GM19438 (cell line): ENCODE data around the gene CRIP3.
"Not testable (repeated sequence)": the region's sequence is repeated elsewhere in the genome, so short reads cannot be mapped to it uniquely, and the experiment has no call there.

ENCODE experiments used
- ATAC-seq: cut with Tn5 transposase; IDR thresholded peaks from one replicate; pipeline ENCODE4 v1.9.1; 2021; ENCODE audit warnings: low read depth; ENCODE audit not compliant: unreplicated experiment

The CRIP3 gene

DNA sequence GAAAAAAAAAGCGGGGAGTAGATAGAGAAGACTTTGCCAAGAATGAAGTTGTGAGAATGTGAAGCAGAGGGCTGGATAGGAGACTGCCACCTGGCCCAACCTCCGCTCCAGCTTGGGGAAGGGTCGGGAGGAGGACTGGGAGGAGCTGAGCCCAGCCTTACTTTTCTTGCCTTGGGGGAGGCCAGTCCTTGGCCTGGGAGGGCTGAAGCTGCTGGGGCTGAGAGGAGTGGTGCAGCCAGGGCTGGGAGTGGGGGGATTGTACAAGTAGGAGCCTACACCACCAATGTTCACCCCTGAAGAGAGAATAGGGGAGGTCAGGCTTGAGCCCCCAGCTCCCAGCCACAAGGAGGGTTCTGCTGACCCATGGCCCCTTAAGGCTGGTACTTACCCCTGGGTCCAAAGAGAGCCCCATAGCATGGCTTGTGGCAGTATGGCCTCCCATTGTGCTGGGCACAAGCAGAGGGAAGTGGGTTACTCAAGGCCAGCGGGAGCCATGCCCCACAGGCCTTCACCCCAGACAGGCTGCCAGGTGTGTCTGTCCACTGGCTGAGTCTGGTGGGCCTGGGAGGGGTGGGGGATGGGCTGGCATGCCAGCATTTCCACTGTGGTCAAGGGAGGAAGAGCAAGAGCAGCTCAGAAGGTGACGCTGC is 1.1 kb downstream of the CRIP3 start:
- no peak for ATAC-seq

DNA sequence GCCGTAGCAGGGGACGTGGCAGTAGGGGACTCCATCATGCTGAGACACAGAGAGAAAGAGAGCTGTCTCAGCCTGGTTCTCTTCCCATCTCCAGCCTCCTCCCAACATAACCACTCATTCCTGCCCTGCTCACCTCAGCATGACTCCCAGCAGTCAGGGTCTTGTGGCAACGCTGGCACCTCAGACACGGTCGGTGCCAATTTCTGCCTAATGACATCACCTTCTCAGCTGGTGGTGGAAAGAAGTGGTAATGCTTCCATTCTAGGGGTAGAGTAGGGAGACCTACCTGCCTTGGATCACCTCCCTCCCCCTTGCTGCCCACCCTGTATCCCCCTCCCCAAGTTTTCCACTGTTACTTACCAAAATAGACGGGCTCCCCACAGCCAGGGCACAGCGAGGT is 2.5 kb downstream of the CRIP3 start:
- ATAC-seq, result no peak

DNA sequence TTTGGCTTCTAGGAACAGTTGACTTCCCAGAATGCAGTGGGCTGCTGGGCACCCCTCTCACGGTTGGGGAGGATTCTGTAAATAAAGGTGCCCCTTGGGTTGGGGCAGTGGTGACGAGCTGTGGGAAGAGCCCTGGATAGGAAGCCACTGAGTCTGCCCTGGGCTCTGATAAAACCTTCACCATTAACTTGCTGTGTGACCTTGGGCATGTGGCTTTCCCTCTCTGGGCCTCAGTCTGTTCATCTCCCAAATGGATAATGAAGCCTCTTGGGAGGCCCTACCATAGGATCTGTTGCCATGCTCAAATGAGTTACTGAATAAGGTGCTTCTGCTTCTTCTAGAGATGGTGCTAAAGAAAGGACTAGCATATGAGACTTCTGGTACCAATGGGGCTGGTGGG is 3.7 kb downstream of the CRIP3 start:
- no peak for ATAC-seq

DNA sequence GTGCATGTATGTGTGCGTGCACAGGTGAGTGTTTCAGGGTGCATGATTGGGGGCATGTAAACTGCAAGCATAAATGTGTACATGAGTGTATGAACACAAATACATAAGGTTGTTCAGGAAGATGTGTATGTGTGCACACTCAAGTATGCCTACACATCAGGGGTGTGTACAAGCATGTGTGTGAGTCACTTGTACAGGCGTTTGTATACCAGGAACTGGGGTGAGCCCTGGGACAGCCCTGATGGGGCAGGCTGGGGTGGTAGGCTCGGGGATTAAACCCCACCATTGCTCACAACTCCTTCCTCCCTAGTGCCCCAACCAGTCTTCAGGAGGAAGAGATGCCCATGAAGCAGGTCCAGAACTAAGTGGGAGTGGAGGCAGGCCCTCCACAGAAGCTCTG is 4.3 kb downstream of the CRIP3 start:
- ATAC-seq, result no peak

DNA sequence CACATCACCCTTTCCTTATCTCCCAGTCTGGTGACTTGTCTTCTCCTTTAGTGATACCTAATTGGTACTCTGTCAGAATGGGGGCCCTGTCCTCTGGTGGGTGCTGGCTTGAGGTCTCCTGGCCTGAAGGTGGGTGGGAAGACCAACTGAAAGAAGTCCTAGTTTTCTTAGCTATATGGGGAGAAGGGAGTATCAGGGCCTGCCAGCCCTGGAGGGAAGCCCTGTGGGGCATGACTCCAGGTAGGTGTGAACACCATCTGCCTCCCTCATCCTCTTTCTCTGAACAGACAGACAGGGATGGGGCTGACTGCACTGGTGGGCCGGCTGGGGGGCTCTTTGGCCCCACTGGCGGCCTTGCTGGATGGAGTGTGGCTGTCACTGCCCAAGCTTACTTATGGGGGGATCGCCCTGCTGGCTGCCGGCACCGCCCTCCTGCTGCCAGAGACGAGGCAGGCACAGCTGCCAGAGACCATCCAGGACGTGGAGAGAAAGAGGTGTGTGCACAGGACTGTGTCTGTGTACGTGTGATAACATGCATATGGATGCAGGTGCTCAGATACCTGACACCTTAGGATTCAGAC is 4.8 kb downstream of the CRIP3 start:
- no peak for ATAC-seq

DNA sequence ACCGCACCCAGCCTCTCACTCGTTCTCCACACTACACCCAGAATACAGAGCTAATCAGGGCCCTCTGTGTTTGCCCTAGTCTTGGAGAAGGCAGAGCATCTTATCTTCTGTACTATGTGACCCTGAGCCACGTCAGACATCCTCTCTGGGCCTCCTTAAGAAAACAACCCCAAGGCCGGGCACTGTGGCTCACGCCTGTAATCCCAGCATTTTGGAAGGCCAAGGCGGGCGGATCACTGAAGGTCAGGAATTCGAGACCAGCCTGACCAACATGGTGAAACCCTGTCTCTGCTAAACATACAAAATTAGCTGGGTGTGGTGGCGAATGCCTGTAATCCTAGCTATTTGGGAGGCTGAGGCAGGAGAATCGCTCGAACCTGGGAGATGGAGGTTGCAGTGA is 5.6 kb downstream of the CRIP3 start:
- not testable (repeated sequence) for ATAC-seq

DNA sequence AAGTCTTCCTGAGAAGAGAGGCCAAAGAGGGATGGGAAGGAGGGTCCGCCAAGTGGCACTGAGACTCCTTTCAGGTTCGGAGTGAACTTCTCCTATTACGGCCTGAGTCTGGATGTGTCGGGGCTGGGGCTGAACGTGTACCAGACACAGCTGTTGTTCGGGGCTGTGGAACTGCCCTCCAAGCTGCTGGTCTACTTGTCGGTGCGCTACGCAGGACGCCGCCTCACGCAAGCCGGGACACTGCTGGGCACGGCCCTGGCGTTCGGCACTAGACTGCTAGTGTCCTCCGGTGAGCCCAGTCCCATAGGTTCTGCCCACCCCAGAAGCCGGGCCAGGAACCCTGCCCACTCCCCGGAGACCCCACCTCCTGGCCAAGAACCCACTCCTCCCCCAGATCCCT is 6.5 kb downstream of the CRIP3 start:
- no peak for ATAC-seq

DNA sequence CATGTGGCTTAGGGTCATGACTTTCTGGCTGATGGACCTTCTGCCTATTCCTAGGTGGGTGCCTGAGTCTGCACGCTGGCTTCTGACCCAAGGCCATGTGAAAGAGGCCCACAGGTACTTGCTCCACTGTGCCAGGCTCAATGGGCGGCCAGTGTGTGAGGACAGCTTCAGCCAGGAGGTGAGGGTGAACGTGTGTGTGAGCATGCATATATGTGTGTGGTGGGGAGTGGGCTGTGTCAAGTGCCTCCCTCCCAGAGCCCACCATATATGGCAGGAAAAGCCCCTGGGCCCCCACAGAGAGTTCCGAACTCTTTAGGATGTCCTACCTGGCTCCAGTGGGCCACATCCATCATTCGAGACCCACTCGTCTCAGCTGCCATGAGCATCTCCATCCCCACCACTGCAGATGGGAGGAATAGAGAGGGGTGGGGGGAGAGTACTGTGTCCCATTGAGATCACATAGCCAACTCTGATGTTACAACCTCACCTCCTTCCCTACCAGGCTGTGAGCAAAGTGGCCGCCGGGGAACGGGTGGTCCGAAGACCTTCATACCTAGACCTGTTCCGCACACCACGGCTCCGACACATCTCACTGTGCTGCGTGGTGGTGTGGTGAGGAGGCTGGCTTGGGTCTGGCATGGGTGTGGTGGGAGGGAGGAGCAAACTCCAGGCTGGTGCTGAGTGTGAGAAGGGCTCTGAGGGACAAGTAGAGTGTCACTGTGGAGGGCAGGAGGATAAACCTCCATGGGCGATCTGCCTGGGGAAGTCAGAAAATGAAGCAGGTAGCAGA is 7.3 kb downstream of the CRIP3 start:
- no peak for ATAC-seq

DNA sequence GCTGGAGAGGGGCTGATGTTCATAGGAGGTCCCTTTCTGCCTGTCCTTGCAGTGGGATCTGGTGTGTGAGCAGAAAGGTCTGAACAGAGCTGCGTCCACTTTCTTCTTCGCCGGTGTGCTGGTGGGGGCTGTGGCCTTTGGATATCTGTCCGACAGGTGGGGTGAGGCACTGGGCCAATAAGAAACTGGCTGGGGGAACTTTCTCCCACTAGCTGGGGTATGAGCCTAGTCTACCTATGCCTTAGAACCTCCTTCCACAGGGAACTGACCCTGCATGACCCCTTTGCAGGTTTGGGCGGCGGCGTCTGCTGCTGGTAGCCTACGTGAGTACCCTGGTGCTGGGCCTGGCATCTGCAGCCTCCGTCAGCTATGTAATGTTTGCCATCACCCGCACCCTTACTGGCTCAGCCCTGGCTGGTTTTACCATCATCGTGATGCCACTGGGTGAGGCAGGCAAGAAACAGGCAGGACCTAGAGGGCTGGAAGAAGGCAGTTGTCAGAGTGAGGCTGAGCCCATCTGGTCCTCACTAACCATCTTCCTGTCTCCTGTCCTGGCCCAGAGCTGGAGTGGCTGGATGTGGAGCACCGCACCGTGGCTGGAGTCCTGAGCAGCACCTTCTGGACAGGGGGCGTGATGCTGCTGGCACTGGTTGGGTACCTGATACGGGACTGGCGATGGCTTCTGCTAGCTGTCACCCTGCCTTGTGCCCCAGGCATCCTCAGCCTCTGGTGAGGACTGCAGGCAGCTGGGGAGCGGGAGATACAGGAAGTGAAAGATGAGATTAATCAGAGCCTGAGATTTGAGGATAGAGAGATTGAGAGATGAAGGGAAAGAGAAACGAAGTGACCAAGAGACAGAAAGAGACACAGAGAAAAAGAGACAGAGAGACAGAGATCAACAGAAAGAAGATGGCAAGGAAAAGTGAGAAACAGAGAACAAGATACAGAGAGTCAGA is 9.0 kb downstream of the CRIP3 start:
- ATAC-seq, result no peak

DNA sequence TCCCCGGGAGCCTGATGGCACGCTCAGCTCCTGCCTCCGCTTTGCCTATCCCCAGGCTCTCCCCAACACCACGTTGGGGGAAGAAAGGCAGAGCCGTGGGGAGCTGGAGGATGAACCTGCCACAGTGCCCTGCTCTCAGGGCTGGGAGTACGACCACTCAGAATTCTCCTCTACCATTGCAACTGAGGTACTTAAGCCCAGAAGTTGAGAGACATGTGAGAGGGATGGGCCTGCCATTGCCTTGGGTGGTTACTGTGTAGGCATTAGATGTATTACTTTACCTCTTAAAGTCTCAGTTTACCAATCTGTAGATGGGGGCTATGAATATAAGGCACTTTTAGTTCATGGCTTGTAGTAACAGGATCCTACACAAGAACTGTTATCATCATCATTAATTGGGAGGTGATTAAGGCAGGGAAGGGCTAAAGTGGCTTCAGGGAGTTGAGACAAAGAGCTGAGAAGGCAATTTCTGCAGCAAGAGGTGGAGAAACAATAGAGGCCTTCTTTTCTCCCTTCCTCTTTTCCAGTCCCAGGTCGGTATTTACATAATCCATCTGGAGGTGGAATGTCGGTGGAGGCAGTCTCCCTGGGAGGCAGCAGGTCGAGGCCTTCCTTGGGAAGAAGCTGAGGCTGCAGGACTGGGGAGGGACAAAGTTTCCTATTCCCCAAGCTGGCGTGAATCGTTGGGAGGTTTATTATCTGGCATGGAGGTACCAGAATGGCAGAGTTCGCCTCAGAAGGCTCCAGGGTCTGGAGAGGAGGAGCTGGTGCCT is 9.9 kb downstream of the CRIP3 start:
- no peak for ATAC-seq

DNA sequence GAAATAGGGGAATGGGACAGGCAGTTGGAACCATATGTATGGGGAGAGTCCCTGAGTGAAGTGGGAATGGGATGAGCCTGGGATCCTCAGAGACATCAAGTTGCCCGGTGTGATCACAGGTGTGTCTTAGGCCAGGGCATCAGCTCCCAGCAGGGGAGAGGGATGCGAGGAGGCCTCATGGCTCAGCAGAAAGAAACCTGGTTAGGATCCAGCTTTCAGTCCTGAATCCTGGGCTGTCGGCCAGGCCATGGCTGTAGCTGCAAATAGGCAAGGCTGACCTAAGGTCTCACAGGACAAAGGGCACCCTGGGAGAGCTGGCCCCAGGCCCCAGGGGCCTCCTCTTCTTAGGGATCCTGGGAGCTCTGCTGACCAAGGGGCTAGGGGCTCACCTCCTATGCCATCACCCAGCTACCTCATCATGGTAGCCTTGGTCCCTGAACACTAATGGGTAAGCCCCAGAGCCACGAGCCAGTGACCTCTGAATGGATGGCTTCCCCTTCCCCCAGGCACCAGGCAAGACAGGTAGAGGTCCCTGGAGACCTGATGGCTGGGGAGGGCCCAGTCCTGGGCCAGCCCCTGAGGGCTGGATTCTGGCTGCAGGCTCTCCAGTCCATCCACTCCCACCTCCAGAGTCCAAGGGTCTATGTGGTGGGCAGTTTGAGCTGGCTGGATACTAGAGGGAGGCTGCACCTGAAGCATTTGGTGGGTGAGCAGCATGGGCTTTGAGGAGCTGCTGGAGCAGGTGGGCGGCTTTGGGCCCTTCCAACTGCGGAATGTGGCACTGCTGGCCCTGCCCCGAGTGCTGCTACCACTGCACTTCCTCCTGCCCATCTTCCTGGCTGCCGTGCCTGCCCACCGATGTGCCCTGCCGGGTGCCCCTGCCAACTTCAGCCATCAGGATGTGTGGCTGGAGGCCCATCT is 10.7 kb downstream of the CRIP3 start, which contains the start of gene SLC22A7:
TSS of gene SLC22A7 (plus strand) at position 617 of the 921 bp plus-strand sequence. CDS start at position 716, 99 bp downstream.
- ATAC-seq, result no peak

DNA sequence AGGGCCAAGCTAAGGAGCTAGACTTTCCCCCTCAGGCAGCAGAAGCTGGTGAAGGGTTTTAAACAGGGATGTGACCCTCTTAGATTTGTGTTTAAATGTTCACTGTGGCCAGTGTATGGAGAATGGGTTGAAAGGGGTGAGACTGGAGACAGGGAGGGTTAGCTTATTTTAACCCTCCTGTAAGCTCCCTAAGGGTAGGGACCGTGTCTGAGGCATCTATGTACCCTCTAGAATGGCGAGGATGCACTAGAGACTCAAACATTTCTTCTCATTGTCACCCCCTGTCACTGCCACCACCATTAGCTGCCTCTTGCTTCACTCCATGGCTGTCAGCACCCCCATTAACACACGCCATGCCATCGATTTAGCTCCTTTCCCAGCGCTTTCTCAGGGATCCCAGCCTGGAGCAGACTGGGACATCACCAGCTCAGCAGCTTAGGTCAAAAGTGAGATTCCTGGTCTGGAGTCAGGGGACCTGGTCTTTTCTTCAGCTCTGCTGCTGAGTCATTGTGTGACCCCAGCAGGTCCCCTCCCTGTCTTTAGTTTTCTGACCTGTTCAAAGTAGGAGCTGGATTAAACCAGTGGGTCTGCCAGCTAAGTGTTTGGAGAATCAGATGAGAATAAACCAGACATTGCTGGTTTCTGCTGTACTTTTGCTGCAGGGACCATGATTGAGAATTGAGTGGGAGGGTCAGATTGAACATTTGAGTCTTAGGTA is 11.7 kb downstream of the CRIP3 start:
- ATAC-seq, result no peak

DNA sequence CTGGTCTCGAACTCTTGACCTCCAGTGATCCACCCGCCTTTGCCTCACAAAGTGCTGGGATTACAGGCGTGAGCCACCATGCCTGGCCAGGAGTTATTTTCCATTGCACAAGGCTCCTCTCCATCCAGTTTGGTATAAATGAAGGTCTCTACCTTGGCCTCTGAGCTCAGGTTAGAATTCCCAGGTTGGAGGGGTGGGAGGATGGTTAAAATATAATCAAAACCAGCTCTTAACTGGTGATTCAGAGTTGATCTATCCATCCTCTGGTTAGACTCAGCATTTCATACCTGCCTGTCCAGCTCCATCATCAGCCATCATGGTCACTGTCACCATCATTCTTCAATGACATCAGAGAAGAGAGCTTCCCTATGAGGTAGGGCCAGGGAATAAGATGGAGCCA is 13.2 kb downstream of the CRIP3 start:
- ATAC-seq, result no peak

DNA sequence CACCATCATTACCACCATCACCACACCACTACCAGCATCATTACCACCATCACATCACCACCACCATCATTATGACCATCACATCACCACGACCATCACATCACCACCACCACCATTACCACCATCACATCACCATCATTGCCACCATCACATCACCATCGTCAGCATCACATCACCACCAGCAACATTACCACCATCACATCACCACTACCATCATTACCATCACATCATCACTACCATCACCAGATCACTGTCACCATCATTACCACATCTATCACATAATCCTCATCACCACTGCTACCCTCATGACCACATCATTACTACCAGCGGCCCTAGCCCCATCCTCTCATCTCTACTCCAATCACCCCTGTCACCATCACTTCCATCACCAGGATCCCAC is 14.1 kb downstream of the CRIP3 start:
- ATAC-seq, result no peak

DNA sequence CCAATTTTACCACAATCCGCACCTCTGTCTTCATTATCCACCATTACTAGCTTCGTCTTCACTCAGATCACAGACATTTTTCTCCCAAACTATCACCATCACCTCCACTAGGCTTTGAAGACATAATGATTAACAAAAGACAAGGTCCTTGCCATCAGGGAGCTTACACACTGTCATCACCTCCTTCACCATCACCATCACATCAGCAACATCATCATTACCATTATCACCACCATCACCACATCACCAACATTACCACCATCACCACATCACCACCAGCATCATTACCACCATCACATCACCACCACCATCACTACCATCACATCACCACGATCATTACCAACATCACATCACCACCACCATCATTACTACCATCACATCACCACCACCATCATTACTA is 14.9 kb downstream of the CRIP3 start:
- ATAC-seq, result no peak

DNA sequence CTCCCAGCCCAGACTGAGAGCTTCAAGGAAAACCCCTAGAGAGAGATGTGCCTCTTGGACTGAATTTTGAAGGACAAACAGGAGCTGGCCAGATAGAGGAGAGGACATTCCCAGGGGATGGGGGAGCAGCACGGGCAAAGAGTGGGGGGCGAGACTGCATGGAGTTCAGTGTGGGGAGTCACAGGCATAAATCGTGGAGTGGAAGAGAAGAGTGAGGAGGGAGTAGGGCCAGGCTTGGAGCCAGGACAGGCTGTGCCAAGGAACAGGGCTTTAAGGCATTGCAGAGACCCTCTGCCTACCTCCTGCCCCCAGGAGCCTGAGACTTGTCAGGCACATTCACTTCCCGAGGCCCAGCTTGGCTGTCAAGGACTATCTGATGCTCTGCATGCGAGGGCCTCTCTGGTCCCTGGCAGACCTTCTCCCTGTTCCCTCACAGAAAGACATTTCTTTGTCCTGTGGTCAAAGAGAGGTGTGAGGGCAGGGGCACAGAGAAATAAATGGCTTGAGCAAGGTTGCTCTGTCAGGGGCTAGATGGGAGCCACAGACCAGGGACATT is 15.8 kb downstream of the CRIP3 start:
- no peak for ATAC-seq

DNA sequence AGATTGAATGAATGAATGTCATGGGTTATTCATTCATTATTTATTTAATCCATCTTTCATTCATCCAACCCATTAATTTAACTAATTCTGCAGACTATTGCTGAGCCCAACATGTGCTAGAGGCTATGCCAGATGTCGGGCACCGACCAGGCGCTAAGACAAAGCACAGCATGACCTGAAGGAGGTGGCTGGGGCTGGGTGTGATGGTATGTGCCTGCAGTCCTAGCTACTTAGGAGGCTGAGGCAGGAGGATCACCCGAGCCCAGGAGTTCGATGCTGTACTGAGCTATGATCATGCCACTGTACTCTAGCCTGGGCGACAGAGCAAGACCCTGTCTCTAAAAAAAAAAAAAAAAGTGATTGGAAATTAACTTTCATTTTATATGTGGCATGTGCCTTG is 16.3 kb downstream of the CRIP3 start:
- ATAC-seq, result no peak

DNA sequence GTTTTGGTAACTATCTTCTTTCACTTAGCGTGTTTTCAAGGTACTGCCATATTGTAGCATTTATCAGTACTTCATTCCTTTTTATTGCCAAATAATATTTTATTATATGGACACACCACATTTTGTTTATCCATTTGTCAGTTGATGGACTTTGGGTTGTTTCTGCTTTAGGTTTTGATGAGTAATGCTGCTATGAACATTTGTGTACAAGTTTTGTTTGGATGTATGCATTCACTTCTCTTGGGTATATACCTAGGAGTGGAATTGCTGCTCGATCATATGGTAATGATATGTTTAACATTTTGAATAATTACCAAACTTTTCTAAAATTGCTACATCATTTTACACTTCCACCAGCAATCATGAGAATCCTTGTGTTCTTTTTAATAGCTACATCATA is 16.9 kb downstream of the CRIP3 start:
- ATAC-seq, result no peak
